ENCODE results near the gene MACO1. TPM values are rescaled to one million over a fixed set of nuclear protein-coding genes. Genes with fewer than 3 reads are reported as not detected.

MACO1 gene
- total and polyA plus RNA-seq, 9 of the 15 experiments (the other 6 are each of a cell fraction or from before 2014, with no cell fraction given) = 4.6 to 28.4 (median 21.7) TPM

- TF ChIP-seq, protein P1, sequence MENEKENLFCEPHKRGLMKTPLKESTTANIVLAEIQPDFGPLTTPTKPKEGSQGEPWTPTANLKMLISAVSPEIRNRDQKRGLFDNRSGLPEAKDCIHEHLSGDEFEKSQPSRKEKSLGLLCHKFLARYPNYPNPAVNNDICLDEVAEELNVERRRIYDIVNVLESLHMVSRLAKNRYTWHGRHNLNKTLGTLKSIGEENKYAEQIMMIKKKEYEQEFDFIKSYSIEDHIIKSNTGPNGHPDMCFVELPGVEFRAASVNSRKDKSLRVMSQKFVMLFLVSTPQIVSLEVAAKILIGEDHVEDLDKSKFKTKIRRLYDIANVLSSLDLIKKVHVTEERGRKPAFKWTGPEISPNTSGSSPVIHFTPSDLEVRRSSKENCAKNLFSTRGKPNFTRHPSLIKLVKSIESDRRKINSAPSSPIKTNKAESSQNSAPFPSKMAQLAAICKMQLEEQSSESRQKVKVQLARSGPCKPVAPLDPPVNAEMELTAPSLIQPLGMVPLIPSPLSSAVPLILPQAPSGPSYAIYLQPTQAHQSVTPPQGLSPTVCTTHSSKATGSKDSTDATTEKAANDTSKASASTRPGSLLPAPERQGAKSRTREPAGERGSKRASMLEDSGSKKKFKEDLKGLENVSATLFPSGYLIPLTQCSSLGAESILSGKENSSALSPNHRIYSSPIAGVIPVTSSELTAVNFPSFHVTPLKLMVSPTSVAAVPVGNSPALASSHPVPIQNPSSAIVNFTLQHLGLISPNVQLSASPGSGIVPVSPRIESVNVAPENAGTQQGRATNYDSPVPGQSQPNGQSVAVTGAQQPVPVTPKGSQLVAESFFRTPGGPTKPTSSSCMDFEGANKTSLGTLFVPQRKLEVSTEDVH (IDR thresholded peaks at IDR 0.05; ENCODE audit: low read depth, partially characterized antibody) = peak; percentile 20
- TF ChIP-seq MYBL2 (IDR thresholded peaks at IDR 0.05; ENCODE audit: low read depth) (no peak), MYBL2 (CRISPR knock-in tag; IDR thresholded peaks at IDR 0.05; ENCODE audit: borderline replicate concordance) (no peak), PHF21A (IDR thresholded peaks at IDR 0.05; ENCODE audit: borderline replicate concordance, low read depth) (peak; percentile 67; the same call in 1 of the 2 replicates), HDGF (IDR thresholded peaks at IDR 0.05) (peak; percentile 69; the same call in 1 of the 2 replicates), CREM (IDR thresholded peaks at IDR 0.05; ENCODE audit: low read depth) (peak; percentile 55), POLR2H (tag; IDR thresholded peaks at IDR 0.05; ENCODE audit: low read depth) (no peak), ESRRA (IDR thresholded peaks at IDR 0.05; ENCODE audit: borderline replicate concordance, low read depth) (peak; percentile 31; the same call in 1 of the 2 replicates), ZNF239 (CRISPR knock-in tag; IDR thresholded peaks at IDR 0.05) (0 out of 2 replicates have a peak, but pooled peaks have one; percentile 50), HNRNPL (IDR thresholded peaks at IDR 0.05; ENCODE audit: low read depth, low read length) (peak; percentile 50; the same call in 1 of the 2 replicates), ARID4B (CRISPR knock-in tag; IDR thresholded peaks at IDR 0.05) (no peak; the same call in 1 of the 2 replicates), ZFP36 (IDR thresholded peaks at IDR 0.05; ENCODE audit: low read depth, low read length, partially characterized antibody) (peak; percentile 11), GATAD2A (IDR thresholded peaks at IDR 0.05) (0 out of 2 replicates have a peak, but pooled peaks have one; percentile 11), ZNF41 (CRISPR knock-in tag; conservative IDR thresholded peaks at IDR 0.05) (0 out of 2 replicates have a peak, but pooled peaks have one; percentile 37), POLR2A (conservative IDR thresholded peaks at IDR 0.05) (peak; percentile 49), RAD21 (CRISPR knock-in tag; conservative IDR thresholded peaks at IDR 0.05 in 1 of 2, IDR thresholded peaks at IDR 0.05 in 1 of 2) (0 out of 4 replicates have a peak, but pooled peaks of 1 of the 2 experiments have one; percentile 9), NFE2 (IDR thresholded peaks at IDR 0.05; ENCODE audit: low read depth) (peak; percentile 95)
- TF ChIP-seq, protein P2, sequence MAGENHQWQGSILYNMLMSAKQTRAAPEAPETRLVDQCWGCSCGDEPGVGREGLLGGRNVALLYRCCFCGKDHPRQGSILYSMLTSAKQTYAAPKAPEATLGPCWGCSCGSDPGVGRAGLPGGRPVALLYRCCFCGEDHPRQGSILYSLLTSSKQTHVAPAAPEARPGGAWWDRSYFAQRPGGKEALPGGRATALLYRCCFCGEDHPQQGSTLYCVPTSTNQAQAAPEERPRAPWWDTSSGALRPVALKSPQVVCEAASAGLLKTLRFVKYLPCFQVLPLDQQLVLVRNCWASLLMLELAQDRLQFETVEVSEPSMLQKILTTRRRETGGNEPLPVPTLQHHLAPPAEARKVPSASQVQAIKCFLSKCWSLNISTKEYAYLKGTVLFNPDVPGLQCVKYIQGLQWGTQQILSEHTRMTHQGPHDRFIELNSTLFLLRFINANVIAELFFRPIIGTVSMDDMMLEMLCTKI (IDR thresholded peaks at IDR 0.05; ENCODE audit: partially characterized antibody) = no peak
Observed at GRCh38 chr1:25549273-25550154, 118.8 kb downstream of the MACO1 start (continued).

Data from K562 (cell line).